CD4-positive, alpha-beta T cell treated with Interleukin-6 for 4 hours (primary cell): ENCODE data around the gene RDM1.
"Not testable (repeated sequence)": the region's sequence is repeated elsewhere in the genome, so short reads cannot be mapped to it uniquely, and the experiment has no call there.

Source experiments
- DNase-seq: peaks from one replicate; pipeline ENCODE4 v3.0.0-alpha.2; 2020; ENCODE audit warnings: mixed read lengths

Gene RDM1

GRCh38 chr17:35897772-35898171, 32.8 kb downstream of the RDM1 start:
- DNase-seq: not testable (repeated sequence)

DNA sequence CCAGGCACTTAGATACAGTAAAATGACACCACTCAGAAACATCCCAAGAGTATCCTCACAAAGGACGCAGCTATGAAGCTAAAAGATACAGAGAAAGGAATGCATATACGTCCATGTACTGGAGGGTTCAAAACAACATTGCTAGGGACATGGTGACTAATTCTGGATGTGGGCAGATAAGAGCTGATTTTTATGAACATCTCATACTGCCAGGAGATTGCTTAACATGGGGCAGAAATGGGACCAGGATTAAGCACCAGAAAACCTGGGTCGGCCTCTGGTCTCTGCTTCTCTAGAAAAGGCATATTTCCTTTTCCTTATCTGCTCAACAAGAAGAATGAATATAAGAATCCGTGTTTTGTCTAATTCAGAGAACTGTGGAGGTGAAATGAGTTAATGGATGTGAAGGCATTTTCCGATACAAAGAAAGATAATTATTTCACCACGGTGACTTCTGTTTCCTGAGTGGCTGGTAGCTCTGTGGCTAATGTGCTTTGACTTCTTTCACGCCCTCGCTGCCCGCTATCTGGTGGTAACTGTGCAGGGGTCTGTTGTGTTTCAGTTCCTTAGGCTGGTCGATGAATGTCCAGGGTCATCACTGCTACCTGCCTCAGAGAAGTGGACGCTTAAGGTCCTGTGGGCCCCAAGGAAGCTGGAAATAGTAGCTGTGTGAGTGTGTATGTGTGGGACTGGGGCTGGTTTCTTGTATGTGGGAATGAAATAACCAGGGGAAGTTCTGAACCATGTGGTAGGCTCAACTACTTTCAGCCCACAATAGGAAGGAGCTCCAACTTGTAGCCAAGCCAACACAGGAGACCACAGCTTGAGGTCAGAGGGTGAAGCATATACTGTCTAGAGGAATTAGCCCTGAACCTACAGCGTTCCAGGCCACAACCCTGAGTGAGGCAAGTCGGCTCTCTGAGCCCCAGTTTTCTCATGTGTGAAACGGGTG, 34.7 kb downstream of the RDM1 start:
- peak; percentile 45 for DNase-seq

- no peak for DNase-seq
Observed at GRCh38 chr17:35894206-35894605, 36.4 kb downstream of the RDM1 start.

GRCh38 chr17:35893751-35894150, 36.8 kb downstream of the RDM1 start:
- DNase-seq: no peak

DNA sequence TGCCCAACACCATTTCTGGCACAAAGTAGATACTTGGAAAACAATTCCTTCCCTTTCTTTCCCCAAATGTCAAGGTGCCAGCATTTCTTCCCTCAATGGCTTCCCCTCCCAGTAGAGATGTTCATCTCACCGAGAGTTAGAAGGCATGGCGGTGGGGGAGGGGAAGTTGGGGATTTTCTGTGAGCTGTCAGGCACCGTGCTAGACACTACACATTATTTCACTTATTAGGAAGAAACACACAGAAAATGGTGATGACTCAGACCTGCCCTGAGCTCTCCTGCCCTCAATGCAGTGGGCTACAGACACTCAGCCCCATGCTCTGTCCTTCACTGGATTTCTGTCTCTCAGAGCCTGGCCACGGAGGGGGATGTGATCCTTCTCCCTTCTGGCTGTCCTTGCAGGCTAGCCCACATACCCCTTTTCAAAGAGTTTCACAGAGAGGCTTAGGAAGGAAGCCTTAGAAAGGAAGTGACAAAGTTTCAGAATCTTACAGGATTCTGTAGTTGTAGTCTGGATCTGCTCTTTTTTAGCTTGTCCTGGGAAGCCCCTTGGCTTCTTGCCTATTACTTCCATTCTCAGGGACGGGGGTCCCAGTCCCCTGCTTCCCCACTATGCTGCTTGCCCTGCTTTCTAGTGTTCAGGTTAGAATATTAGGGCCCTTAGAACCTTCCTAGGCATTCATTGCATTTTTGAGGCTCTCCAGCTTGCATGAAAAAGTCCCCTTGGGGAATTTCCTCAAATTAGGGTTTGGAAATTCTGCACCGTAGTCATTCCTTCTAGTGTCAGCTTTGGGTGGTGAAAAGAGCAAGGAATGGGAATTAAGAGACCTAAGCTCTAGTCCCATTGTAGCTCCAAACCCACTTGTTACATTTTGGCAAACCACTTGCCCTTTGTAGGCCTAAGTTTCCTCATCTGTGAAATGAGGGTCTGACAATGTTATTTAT, 38.2 kb downstream of the RDM1 start:
- DNase-seq: peak; percentile 63

GRCh38 chr17:35891269-35891668, 39.3 kb downstream of the RDM1 start:
- peak; percentile 18 for DNase-seq

- peak; percentile 69 for DNase-seq
Observed at GRCh38 chr17:35890774-35891155, 39.8 kb downstream of the RDM1 start.

DNA sequence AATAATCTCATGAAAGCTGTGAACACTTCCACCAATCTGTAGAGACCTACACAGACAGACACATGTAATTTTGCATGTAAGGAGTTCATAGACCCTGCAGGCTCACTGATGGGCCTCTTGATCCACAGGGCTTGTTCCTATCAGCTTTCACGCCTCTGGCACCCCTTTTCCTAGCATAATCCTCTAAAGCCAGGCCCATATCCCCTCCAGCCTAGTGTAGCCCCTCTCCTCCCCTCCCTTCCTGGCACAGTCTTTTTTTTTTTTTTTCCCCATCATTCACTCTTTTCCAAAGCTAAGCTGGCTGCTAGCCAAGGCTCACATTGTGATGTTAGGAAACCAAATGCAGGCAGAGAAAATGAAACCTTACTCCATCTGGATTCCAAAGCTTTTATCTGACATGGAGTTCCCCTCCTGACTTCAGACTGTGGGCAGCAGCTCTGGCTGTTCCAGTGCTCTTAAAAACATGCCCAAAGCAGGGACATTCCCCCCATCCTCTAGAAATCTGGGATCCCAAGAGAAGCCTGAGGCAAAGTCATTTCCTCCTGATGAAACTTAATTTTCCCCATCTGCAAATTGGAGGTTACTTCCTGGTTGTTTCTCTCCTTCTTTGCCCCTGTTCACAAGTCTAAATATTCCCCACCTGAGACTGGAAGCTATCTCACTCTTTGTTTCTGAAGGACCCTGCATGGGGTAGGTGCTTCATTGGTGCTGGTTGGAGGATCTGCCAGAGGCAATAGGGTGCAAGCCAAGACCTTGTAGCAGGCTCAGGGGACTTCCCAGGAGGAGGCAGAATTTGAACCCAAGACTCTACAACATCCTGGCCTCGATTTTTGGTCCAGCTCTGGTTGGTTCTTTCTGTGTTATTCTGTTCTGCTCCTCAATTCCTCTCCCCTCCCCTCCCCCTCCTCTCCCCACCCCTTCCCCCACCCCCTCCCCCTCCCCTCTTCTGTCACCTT, 40.5 kb downstream of the RDM1 start:
- DNase-seq: no peak

DNA sequence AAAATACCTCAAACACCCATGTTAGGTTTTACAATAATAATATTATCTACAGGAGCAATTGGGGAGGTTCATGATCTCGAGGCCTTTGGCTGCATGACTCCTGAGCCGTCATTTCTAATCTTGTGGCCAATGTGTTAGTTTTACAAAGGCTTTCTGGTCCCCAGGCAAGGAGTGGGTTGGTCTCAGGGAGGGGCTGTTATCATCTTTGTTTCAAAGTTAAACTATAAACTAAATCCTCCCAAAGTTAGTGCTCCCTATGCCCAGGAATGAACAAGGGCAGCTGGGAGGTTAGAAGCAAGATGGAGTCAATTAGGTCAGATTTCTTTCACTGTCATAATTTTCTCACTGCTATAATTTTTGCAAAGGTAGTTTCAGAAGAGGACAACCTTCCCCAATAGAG, 41.3 kb downstream of the RDM1 start:
- DNase-seq: peak; percentile 22

- DNase-seq: peak; percentile 40
Observed at GRCh38 chr17:35879773-35880654, 50.6 kb downstream of the RDM1 start, which contains the start of gene CCL5. TSS of gene CCL5 (minus strand) at chr17:35880360.

DNA sequence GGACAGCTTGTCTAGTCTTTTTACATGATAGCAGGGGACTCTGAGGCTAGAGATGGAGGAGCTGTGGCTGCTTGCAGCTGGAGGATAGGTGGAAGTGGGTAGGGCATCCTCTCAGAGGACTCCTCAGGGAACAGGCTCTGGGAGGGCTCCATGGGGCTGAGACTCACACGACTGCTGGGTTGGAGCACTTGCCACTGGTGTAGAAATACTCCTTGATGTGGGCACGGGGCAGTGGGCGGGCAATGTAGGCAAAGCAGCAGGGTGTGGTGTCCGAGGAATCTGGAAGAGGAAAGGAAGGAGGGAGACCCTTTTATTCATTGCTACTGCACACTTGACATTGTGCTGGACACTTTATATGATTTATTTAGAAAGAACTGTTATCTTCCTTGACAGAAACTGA, 52.2 kb downstream of the RDM1 start:
- peak; percentile 9 for DNase-seq

GRCh38 chr17:35877345-35878029, 53.1 kb downstream of the RDM1 start:
- DNase-seq: no peak

- no peak for DNase-seq
Observed at GRCh38 chr17:35876534-35876933, 54.0 kb downstream of the RDM1 start.

GRCh38 chr17:35875800-35876139, 54.8 kb downstream of the RDM1 start:
- DNase-seq: no peak

- DNase-seq: peak; percentile 26
Observed at GRCh38 chr17:35875072-35875799, 55.3 kb downstream of the RDM1 start.

DNA sequence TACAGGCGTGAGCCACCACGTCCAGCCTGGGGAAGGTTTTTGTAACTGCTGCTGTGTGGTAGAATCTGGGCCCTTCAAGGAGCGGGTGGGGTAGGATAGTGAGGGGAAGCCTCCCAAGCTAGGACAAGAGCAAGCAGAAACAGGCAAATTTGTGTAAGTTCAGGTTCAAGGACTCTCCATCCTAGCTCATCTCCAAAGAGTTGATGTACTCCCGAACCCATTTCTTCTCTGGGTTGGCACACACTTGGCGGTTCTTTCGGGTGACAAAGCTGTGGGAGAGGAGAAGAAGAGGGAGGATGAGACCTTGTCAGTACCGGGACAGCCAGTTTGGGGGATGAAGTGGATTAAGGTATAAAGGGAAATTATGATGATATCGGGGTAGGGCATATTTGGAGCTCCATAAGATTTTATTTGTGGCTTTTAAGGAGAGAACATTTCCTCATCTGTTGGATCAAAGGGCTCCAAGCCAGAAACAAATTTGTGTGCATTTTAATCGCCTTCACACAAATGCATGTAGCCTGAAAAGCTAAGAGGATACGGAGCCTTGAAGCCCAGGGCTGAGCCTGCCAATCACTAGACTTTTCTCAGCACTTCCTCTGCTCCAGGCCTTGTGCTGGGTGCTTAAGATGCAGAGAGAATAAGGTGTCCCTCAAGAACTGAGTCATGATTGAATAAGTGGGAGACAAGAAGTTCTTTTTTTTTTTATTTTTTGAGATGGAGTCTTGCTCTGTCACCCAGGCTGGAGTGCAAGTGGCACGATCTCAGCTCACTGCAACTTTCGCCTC, 58.2 kb downstream of the RDM1 start:
- DNase-seq: no peak

- peak; percentile 54 for DNase-seq
Observed at GRCh38 chr17:35870906-35871819, 59.4 kb downstream of the RDM1 start.

GRCh38 chr17:35868737-35869136, 61.8 kb downstream of the RDM1 start, which contains the start of gene HEATR9:
TSS of gene HEATR9 (minus strand) at chr17:35868891. CDS start at chr17:35868742, 149 bp downstream.
- no peak for DNase-seq
